ENCODE results near the gene IRF7. TPM values are rescaled to one million over a fixed set of nuclear protein-coding genes. Genes with fewer than 3 reads are reported as not detected.

The IRF7 gene
- total RNA-seq, 1 experiment from 2014 or later: 80.8 TPM

- H3K4me3 ChIP-seq (ENCODE audit: low read length): no peak overlapping the region
- H4K20me1 ChIP-seq (ENCODE audit: low read length): no peaks in the 10 kb centered on the region
- intact Hi-C loops (cut with micrococcal nuclease): no loop called here
- CTCF ChIA-PET: interaction anchor here (0.5 kb wide), 1 partner anchor 10 kb away, joined by 5 read pairs; no protein-coding TSS in a partner anchor
- no peak for ATAC-seq
- TF ChIP-seq, protein P1, sequence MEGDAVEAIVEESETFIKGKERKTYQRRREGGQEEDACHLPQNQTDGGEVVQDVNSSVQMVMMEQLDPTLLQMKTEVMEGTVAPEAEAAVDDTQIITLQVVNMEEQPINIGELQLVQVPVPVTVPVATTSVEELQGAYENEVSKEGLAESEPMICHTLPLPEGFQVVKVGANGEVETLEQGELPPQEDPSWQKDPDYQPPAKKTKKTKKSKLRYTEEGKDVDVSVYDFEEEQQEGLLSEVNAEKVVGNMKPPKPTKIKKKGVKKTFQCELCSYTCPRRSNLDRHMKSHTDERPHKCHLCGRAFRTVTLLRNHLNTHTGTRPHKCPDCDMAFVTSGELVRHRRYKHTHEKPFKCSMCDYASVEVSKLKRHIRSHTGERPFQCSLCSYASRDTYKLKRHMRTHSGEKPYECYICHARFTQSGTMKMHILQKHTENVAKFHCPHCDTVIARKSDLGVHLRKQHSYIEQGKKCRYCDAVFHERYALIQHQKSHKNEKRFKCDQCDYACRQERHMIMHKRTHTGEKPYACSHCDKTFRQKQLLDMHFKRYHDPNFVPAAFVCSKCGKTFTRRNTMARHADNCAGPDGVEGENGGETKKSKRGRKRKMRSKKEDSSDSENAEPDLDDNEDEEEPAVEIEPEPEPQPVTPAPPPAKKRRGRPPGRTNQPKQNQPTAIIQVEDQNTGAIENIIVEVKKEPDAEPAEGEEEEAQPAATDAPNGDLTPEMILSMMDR (conservative IDR thresholded peaks at IDR 0.05; ENCODE audit: low read depth, low read length): no peak
- no peaks in the 10 kb centered on the region for H3F3A ChIP-seq (ENCODE audit: low read length, unreplicated experiment)
- no peaks in the 10 kb centered on the region for H3K4me1 ChIP-seq (ENCODE audit: insufficient read depth, low read length)
- POLR2A ChIA-PET (ENCODE audit: unreplicated experiment): no interaction called here
- H3K9me3 ChIP-seq (ENCODE audit: low read length): no peaks in the 10 kb centered on the region
- H3K9ac ChIP-seq (ENCODE audit: low read length): no peak overlapping the region
- H3K4me2 ChIP-seq (ENCODE audit: low read length): no peak overlapping the region
- no peaks in the 10 kb centered on the region for H3K9me2 ChIP-seq (replicated peaks; ENCODE audit: low read length)
- peaks cover 49% of the 10 kb centered on the region for H3K36me3 ChIP-seq (ENCODE audit: low read depth, low read length)
- no peak for DNase-seq
- peaks cover 19% of the 10 kb centered on the region for H3K79me2 ChIP-seq (ENCODE audit: low read length)
- H3K27me3 ChIP-seq (ENCODE audit: low read length): no peaks in the 10 kb centered on the region
- BruUV-seq (replicated peaks): no TSS peak
- H3K27ac ChIP-seq (ENCODE audit: low read length): no peak overlapping the region
- no peak overlapping the region for H2AFZ ChIP-seq (ENCODE audit: low read length)
Measured at GRCh38 chr11:589798-590197, 26.0 kb downstream of the IRF7 start.

- Histone ChIP-seq H3K36me3 (ENCODE audit: low read depth, low read length) (peaks cover 46% of the 10 kb centered on the region), H4K20me1 (ENCODE audit: low read length) (peaks cover 10% of the 10 kb centered on the region; the same call in 1 of the 2 replicates), H3K9me2 (replicated peaks; ENCODE audit: low read length) (no peaks in the 10 kb centered on the region), H3K9me3 (ENCODE audit: low read length) (no peaks in the 10 kb centered on the region), H3K79me2 (ENCODE audit: low read length) (peaks cover 32% of the 10 kb centered on the region), H3K4me2 (ENCODE audit: low read length) (no peak overlapping the region), H3K27me3 (ENCODE audit: low read length) (no peaks in the 10 kb centered on the region), H3F3A (ENCODE audit: low read length, unreplicated experiment) (no peaks in the 10 kb centered on the region), H2AFZ (ENCODE audit: low read length) (no peak overlapping the region), H3K9ac (ENCODE audit: low read length) (no peak overlapping the region), H3K4me3 (ENCODE audit: low read length) (no peak overlapping the region), H3K4me1 (ENCODE audit: insufficient read depth, low read length) (no peaks in the 10 kb centered on the region), H3K27ac (ENCODE audit: low read length) (no peak overlapping the region)
- DNase-seq: no peak
- TF ChIP-seq, protein P1 (conservative IDR thresholded peaks at IDR 0.05; ENCODE audit: low read depth, low read length): no peak
- BruUV-seq (replicated peaks): no TSS peak
- CTCF ChIA-PET: no interaction called here
- no peak; the same call in 1 of the 2 replicates for ATAC-seq
- intact Hi-C loops (cut with micrococcal nuclease): no loop called here
- POLR2A ChIA-PET (ENCODE audit: unreplicated experiment): no interaction called here
Measured at GRCh38 chr11:587978-588380, 27.8 kb downstream of the IRF7 start.

DNA sequence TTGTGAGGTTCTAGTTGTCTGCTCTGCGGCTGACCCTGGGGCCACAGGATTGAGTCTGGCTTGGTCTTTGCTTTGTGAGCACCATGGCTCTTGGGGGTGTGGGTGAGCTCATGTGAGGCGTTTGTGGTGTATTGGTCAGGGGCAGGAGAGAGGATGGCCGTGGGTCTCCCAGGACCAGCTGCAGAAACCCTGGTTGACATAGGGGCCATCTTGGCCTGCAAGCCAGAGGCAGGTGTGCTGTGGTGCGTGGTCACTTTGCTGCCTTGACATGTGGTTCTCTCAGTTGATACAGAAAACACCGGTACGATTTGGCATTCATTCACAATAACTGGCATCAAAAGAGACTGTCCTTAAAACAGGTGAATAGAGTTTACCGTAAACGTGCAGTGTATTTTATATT, 28.2 kb downstream of the IRF7 start:
- Histone ChIP-seq H3K27me3 (ENCODE audit: low read length) (no peaks in the 10 kb centered on the region), H3K27ac (ENCODE audit: low read length) (no peak overlapping the region), H3K9me2 (replicated peaks; ENCODE audit: low read length) (no peaks in the 10 kb centered on the region), H2AFZ (ENCODE audit: low read length) (no peak overlapping the region), H3F3A (ENCODE audit: low read length, unreplicated experiment) (no peaks in the 10 kb centered on the region), H4K20me1 (ENCODE audit: low read length) (peaks cover 10% of the 10 kb centered on the region; the same call in 1 of the 2 replicates), H3K9ac (ENCODE audit: low read length) (no peak overlapping the region), H3K4me3 (ENCODE audit: low read length) (no peak overlapping the region), H3K79me2 (ENCODE audit: low read length) (peaks cover 32% of the 10 kb centered on the region), H3K9me3 (ENCODE audit: low read length) (no peaks in the 10 kb centered on the region), H3K36me3 (ENCODE audit: low read depth, low read length) (peaks cover 42% of the 10 kb centered on the region), H3K4me1 (ENCODE audit: insufficient read depth, low read length) (no peaks in the 10 kb centered on the region), H3K4me2 (ENCODE audit: low read length) (no peak overlapping the region)
- ChIA-PET CTCF (no interaction called here), POLR2A (ENCODE audit: unreplicated experiment) (no interaction called here)
- TF ChIP-seq, protein P1 (conservative IDR thresholded peaks at IDR 0.05; ENCODE audit: low read depth, low read length): no peak
- TF ChIP-seq EZH2phosphoT487 (IDR thresholded peaks at IDR 0.05; ENCODE audit: borderline replicate concordance, low read length): no peak
- ATAC-seq: no peak
- intact Hi-C loops (cut with micrococcal nuclease): no loop called here
- no TSS peak for BruUV-seq (replicated peaks)
- DNase-seq: no peak
